ENCODE results near the gene PPP1R7.

DNA sequence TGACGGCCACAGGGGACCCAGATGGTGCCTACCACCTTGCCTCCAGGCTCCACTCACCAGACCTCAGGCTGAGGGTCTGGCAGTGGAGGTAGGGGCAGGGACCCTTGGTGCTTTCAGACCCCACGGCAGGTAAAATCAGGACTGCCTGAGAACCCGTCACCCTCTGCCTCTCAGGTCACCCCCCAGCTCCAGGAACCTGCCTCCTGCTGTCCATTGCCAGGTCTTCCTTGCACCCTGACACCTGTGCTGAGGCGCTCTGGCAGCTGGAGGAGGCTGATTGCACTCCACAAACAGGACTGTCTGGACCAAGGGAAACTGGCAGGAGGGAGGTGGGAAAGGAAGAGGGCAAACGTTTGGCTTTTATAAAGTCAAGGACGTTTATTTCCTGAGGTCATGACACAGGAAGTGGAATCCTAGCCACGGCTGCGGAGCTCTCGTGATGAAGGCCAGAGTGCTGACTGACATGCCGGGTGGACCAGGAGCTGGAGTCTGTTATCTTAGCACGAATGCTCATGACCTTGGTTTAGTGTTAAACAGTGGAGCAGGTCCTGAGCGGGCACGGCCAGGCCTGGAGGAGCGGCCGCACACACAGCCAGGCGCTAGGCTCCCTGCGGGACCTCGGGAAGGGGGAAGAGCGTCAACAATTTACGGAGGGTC lies 78.7 kb downstream of the PPP1R7 start:
- TF ChIP-seq POLR2A (IDR thresholded peaks at IDR 0.05) (no peak), POLR2AphosphoS5 (IDR thresholded peaks at IDR 0.05) (no peak)
- TF ChIP-seq, protein P1, sequence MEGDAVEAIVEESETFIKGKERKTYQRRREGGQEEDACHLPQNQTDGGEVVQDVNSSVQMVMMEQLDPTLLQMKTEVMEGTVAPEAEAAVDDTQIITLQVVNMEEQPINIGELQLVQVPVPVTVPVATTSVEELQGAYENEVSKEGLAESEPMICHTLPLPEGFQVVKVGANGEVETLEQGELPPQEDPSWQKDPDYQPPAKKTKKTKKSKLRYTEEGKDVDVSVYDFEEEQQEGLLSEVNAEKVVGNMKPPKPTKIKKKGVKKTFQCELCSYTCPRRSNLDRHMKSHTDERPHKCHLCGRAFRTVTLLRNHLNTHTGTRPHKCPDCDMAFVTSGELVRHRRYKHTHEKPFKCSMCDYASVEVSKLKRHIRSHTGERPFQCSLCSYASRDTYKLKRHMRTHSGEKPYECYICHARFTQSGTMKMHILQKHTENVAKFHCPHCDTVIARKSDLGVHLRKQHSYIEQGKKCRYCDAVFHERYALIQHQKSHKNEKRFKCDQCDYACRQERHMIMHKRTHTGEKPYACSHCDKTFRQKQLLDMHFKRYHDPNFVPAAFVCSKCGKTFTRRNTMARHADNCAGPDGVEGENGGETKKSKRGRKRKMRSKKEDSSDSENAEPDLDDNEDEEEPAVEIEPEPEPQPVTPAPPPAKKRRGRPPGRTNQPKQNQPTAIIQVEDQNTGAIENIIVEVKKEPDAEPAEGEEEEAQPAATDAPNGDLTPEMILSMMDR (IDR thresholded peaks at IDR 0.05), result no peak
